Stimulated activated CD8-positive, alpha-beta memory T cell treated with anti-CD3 and anti-CD28 coated beads, Interleukin-2, amount 100 ng/mL, for 48 hours (primary cell): ENCODE data around the gene H2BK1.

ENCODE experiments used
- DNase-seq, 2 donors: peaks; one replicate each; pipeline ENCODE4 v3.0.0-alpha.2; 2020; ENCODE audit warnings: low read depth in 2 of 2

Gene H2BK1

DNA sequence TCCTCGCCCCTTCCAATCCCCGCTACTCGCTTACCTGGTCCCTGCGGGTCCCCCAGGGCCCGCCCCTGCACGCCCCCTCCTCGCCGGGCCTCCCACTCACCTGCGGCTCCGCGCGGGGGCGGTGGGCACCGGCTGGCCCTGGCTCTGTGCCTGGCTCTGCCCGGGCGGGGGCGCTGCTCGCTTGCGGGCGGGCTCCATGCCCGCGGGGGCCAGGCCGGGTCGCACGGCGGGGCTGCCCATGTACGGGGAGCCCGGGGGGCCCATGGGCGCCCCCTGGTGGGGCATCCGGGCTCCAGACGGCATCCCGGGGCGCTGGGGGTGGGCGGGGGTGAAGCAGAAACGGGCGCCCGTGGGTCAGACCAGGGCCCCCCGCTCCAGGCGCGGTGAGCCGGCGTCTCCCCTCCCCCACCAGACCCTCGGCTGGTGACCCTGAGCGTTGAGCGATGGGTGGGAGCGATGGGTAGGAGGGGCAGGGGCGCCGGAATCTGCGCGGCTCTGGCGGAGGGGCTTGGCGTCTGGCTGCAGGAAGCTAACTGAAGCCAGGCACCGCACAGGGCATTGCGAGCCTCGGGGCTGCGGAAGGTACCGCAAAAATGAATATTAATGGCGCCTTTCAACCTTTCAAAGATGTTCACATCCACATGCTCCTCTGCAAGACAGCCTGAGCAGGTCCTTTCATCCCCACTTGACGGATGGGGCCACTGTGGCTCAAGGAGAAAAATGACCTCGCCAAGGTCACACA, 35.2 kb upstream of the H2BK1 start:
- DNase-seq = peak; percentile 58 to 65

GRCh38 chr7:151244841-151245346, 34.6 kb upstream of the H2BK1 start:
- DNase-seq = no peak

GRCh38 chr7:151244196-151244840, 34.0 kb upstream of the H2BK1 start:
- DNase-seq = peak in 1 of 2 donors; percentile 53

DNA sequence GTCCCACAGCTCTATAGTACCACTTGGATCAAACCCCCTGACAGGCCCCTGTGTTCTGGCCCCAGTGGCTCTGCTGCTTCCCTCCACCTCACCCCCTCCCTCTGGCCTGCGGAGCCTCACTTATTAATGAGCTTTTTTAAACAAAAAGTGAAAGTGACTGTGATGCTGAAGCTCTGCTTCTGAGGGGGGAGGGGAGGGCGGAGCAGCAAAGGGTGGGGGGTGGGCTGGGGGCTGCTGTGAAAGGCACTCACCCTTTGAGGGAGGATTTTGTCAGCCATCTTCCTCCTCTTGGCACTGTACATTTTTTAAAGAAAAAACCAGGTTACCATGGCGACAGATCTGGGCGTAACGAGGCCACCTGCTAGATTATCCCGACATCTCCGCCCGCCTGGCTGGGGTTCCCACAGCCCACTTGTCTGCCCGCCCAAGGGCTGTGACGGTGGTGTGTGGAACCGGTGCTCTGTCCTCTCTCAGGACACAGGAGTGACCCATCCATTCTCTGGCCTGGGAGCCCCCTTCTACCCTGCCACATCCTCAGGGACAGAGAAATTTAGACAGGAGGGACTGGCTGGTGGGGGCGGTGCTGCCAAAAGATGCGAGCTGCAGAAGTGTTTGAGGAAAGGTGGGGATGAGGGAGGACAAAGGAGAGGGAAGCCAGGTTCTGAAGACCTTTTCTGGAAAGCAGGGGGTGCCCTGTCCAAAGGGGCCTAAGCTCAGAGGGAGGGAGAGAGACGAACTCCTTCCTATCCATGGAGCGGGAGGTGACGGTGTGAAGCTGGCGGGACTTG, 33.3 kb upstream of the H2BK1 start:
- DNase-seq = no peak

- no peak for DNase-seq
These were observed 32.7 kb upstream of the H2BK1 start for GRCh38 chr7:151243045-151243349.

DNA sequence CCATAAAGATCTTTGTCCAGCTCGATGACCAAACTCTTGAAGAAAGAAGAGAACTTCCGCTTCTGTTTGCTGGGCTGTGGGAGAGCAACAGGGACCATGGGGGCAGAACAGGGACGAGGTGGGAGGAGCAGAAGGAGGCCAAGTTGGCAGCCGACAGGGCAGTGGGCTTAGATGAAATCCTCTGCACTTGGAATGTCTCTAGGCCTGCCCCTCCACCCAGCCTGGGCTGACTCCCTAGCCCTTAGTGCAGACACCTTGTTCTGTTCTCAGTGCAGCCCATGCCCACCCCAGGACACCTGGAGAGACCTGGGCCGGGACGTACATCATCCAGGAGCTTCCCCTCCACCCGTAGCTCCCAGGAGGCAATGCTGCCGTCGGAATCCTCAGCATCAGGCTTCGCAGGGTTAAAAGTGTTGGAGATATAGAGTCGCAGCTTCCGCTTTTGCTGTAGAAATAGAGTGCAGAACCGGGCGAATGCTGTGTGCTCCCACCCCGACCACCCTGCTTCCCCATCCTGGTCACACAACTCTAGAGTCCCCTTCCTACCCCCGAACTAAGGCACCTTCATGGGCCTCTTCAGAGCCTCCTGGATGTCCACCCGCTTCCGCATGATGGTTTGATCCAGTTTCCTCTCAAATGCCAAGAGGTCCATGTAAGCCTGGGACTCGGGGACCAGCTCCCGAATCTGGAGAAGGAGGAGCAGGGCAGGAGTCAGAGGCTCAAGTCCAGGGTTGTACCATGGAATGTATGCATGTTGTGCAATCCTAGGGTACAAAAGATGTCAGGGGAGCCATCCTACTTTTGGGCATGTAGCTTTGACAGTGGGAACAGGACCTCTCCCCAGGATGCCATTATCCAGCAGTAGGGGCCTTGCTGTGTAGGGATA, 32.1 kb upstream of the H2BK1 start:
- DNase-seq = no peak

DNA sequence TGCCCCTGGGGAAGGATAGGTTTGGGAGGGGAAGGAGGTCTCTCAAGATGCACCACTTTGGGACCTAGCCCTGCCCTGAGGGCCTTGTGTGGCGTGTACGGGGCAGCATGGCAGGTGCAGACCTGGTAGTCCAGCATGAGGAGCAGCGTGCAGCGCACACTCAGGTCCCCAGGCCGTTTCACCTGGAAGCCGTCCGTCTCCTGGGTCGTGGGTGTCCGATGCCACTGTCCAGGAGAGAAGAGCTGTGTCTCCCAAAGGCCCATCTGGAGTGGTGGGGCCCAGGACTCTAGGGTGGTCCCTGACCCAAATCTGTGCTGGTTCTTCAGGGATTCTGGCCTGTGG, 31.4 kb upstream of the H2BK1 start:
- DNase-seq = no peak

GRCh38 chr7:151240942-151241754, 30.9 kb upstream of the H2BK1 start:
- DNase-seq = no peak

DNA sequence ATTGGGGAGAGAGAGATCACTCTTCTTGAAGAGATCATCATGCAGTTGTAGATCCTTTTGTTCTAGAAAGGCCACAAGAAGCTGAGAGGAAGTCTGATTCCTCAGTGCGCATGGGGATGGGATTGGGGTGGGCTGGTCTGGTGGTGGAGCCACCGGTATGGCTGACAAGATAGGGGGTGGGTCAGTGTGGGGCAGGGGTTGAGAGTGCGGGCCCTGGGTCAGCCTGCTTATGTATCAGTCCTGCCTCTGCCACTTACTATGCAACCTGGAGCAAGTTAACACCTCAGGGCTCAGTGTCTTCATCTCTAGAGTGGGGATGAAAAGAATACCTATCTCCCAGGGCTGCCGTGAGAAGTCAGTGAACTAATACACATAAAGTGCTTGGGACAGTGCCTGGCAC, 30.2 kb upstream of the H2BK1 start:
- DNase-seq = no peak

- no peak for DNase-seq
These were observed 29.7 kb upstream of the H2BK1 start for GRCh38 chr7:151239837-151240459.

DNA sequence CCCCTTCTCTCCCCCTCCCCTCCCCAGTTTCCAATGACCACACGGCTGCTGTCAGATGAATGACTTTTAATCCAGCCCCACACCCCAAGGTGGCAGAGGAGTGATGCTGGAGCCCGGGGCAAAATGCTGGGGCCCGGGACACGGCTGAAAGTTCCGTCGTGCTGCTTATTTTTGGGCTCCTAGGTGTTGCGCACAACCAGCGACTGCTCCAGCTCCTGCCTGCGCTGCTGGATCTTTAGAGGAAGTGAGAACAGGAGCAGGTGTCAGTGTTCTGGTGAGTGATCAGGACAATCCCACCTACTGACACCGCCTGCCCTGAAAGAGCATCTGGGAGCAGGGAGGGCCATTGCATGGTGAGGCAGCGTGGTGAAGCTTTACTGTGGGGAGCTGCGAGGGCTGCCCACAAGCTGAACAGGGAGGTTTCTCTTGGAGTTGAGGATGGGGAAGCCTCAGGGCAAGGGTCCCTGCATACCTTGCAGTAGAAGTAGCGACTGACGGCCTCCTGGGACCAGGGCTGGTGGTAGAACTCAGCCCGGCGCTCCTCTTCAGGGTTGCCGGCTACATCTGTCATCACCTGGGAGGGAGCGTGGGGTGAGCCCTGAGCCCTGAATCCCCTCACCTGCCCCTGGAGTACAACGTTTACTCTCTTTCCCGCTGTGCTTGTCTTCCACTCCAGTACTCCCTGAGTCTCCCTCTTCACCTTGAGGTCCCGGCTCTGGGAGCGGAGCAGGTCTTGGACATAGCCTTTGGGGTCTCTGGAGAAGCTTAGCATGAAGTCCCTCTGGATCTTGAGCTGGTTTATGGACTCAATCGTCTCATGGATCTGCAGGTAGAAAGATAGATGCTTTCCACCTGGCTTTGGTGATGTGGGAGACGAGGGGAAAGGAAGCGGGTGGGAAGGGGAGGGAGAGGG, 28.9 kb upstream of the H2BK1 start:
- no peak for DNase-seq

- no peak for DNase-seq
These were observed 28.0 kb upstream of the H2BK1 start for GRCh38 chr7:151238190-151238810.

- no peak for DNase-seq
These were observed 27.2 kb upstream of the H2BK1 start for GRCh38 chr7:151237244-151238189.

- DNase-seq = no peak
These were observed 26.1 kb upstream of the H2BK1 start for GRCh38 chr7:151236406-151236805.

- DNase-seq = no peak
These were observed 25.0 kb upstream of the H2BK1 start for GRCh38 chr7:151235091-151235787.

DNA sequence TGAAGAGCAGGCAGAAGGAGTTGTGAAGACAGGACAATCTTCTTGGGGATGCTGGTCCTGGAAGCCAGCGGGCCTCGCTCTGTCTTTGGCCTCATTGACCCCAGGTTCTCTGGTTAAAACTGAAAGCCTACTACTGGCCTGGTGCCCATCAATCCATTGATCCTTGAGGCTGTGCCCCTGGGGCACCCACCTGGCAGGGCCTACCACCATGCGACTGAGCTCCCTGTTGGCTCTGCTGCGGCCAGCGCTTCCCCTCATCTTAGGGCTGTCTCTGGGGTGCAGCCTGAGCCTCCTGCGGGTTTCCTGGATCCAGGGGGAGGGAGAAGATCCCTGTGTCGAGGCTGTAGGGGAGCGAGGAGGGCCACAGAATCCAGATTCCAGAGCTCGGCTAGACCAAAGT, 23.5 kb upstream of the H2BK1 start:
- no peak for DNase-seq
